SK-N-SH (cell line): ENCODE data around the gene PCK1. TPM values are rescaled to one million over a fixed set of nuclear protein-coding genes. Genes with fewer than 3 reads are reported as not detected.

Source experiments
- CTCF ChIA-PET: fragments of 300-600, 350-600 bp; formaldehyde crosslinking; extraction: SDS; loops from one replicate; lab custom pipeline; 2021; lab: Yijun Ruan, JAX
- POLR2A ChIA-PET: fragments of 350-600 bp; sonication (Branson Sonifier 250); formaldehyde crosslinking; extraction: SDS; loops from one replicate; lab custom pipeline; 2020; ENCODE audit warnings: antibody characterized with exemption, inconsistent platforms; lab: Yijun Ruan, JAX
- DNase-seq: peaks from one replicate; pipeline ENCODE4 v3.0.0; 2012
- H2AFZ ChIP-seq: fragments of 200-600 bp; sonication (generic); 2 replicates; pipeline ENCODE4 v1.8.1; 2016; ENCODE audit warnings: antibody characterized with exemption, mild to moderate bottlenecking, low read depth
- H3F3A ChIP-seq: fragments of 200-600 bp; sonication (generic); replicated peaks from 2 replicates; pipeline ENCODE3; 2016; ENCODE audit warnings: antibody characterized with exemption, mild to moderate bottlenecking; ENCODE audit not compliant: insufficient read depth
- H3K27ac ChIP-seq, 2 experiments: fragments of 200-500 bp in 1 of 2; fragments of 200-600 bp in 1 of 2; sonication (Bioruptor generic) in 1 of 2; sonication (generic), shearing (Covaris generic) in 1 of 2; 2 replicates each; pipeline versions ENCODE4 v1.5.1 to v1.6.1; 2014 to 2016; ENCODE audit warnings: low read depth in 2 of 2, inconsistent platforms in 1 of 2, low read length in 1 of 2, mild to moderate bottlenecking in 1 of 2, mixed read lengths in 1 of 2
- H3K27me3 ChIP-seq: fragments of 200-600 bp; sonication (generic), shearing (Covaris generic); 2 replicates; pipeline ENCODE4 v1.6.1; 2016; ENCODE audit warnings: mixed run types; ENCODE audit not compliant: insufficient read depth
- H3K36me3 ChIP-seq, 2 experiments: fragments of 200-500 bp in 1 of 2; fragments of 200-600 bp in 1 of 2; sonication (Bioruptor generic) in 1 of 2; sonication (generic) in 1 of 2; replicated peaks in 1 of 2; 2 replicates each; pipeline versions ENCODE3 to v1.5.1; 2014 to 2016; ENCODE audit warnings: low read length in 1 of 2, mild to moderate bottlenecking in 1 of 2; ENCODE audit not compliant: insufficient read depth in 2 of 2, control insufficient read depth in 1 of 2
- H3K4me1 ChIP-seq, 2 experiments: fragments of 200-500 bp in 1 of 2; fragments of 200-600 bp in 1 of 2; sonication (Bioruptor generic) in 1 of 2; sonication (generic), shearing (Covaris generic) in 1 of 2; 2 replicates each; pipeline versions ENCODE4 v1.5.1 to v1.6.1; 2014 to 2016; ENCODE audit warnings: low read depth in 1 of 2, low read length in 1 of 2, mixed run types in 1 of 2; ENCODE audit not compliant: insufficient read depth in 2 of 2, control insufficient read depth in 1 of 2
- H3K4me2 ChIP-seq: fragments of 200-600 bp; sonication (generic), shearing (Covaris generic); 2 replicates; pipeline ENCODE4 v1.6.1; 2017; ENCODE audit warnings: mixed run types
- H3K4me3 ChIP-seq, 2 experiments: fragments of 200-500 bp in 1 of 2; fragments of 200-600 bp in 1 of 2; sonication (Bioruptor generic) in 1 of 2; sonication (generic), shearing (Covaris generic) in 1 of 2; 2 replicates each; pipeline versions ENCODE4 v1.5.1 to v1.8.1; 2014 to 2016; ENCODE audit warnings: low read depth in 2 of 2, inconsistent platforms in 1 of 2, low read length in 1 of 2, mild to moderate bottlenecking in 1 of 2, mixed read lengths in 1 of 2, moderate library complexity in 1 of 2
- H3K79me2 ChIP-seq: fragments of 200-600 bp; sonication (generic); 2 replicates; pipeline ENCODE4 v1.8.1; 2017; ENCODE audit warnings: mild to moderate bottlenecking; ENCODE audit not compliant: insufficient read depth
- H3K9ac ChIP-seq: fragments of 200-600 bp; sonication (generic); 2 replicates; pipeline ENCODE4 v1.6.1; 2017; ENCODE audit warnings: mixed run types
- H3K9me2 ChIP-seq: fragments of 200-600 bp; sonication (generic); 2 replicates; pipeline ENCODE4 v1.6.1; 2017; ENCODE audit warnings: mixed run types
- H3K9me3 ChIP-seq: fragments of 200-600 bp; sonication (generic); 2 replicates; pipeline ENCODE4 v1.6.1; 2017; ENCODE audit warnings: mixed run types, mild to moderate bottlenecking, moderate library complexity
- H4K20me1 ChIP-seq: fragments of 200-600 bp; sonication (generic); 2 replicates; pipeline ENCODE4 v1.6.1; 2017; ENCODE audit warnings: mild to moderate bottlenecking, mixed run types; ENCODE audit not compliant: insufficient read depth
- EP300 ChIP-seq, 2 experiments: IDR thresholded peaks; 2 replicates each; pipeline versions ENCODE4 v1.4.0 to v1.6.1; 2012; ENCODE audit warnings: borderline replicate concordance in 1 of 2, low read depth in 1 of 2, low read length in 1 of 2
- FOSL2 ChIP-seq: IDR thresholded peaks from 2 replicates; pipeline ENCODE4 v1.4.0; 2012; ENCODE audit warnings: low read depth, mild to moderate bottlenecking, moderate library complexity, borderline replicate concordance
- GABPA ChIP-seq: IDR thresholded peaks from 2 replicates; pipeline ENCODE4 v1.4.0; 2012; ENCODE audit warnings: low read depth, mild to moderate bottlenecking
- IRF3 ChIP-seq: fragments of 150-350 bp; IDR thresholded peaks from 2 replicates; pipeline ENCODE4 v1.6.1; 2016; ENCODE audit warnings: mild to moderate bottlenecking, low read depth, low read length
- NFIC ChIP-seq: IDR thresholded peaks from 2 replicates; pipeline ENCODE4 v1.4.0; 2012; ENCODE audit warnings: borderline replicate concordance
- NRF1 ChIP-seq: IDR thresholded peaks from 2 replicates; pipeline ENCODE4 v1.6.1; 2012; ENCODE audit warnings: low read depth, mild to moderate bottlenecking, low read length
- RCOR1 ChIP-seq: fragments of 150-350 bp; IDR thresholded peaks from 2 replicates; pipeline ENCODE4 v1.6.1; 2017; ENCODE audit warnings: antibody characterized with exemption, low read length
- RFX5 ChIP-seq: IDR thresholded peaks from 2 replicates; pipeline ENCODE4 v1.6.1; 2012; ENCODE audit warnings: mild to moderate bottlenecking, improper control_type of control experiment, low read length
- SIN3A ChIP-seq: IDR thresholded peaks from 2 replicates; pipeline ENCODE4 v1.6.1; 2012; ENCODE audit warnings: low read depth, mild to moderate bottlenecking, low read length, moderate library complexity, borderline replicate concordance
- SMC3 ChIP-seq: IDR thresholded peaks from 2 replicates; pipeline ENCODE4 v1.6.1; 2012; ENCODE audit warnings: low read depth, low read length, improper control_type of control experiment
- USF2 ChIP-seq: fragments of 150-350 bp; IDR thresholded peaks from 2 replicates; pipeline ENCODE4 v1.6.1; 2017; ENCODE audit warnings: antibody characterized with exemption, low read length, low read depth, borderline replicate concordance
- YY1 ChIP-seq: IDR thresholded peaks from 2 replicates; pipeline ENCODE4 v1.4.0; 2012; ENCODE audit warnings: low read depth, mild to moderate bottlenecking
- ZBTB33 ChIP-seq: IDR thresholded peaks from 2 replicates; pipeline ENCODE4 v1.4.0; 2012; ENCODE audit warnings: low read depth, borderline replicate concordance
- WGBS: methylation state at CpG from one replicate; pipeline ENCODE4 v1.1.6; 2017; ENCODE audit warnings: low lambda C conversion rate; 5-methylcytosine and 5-hydroxymethylcytosine counted together
- polyA plus RNA-seq, 3 experiments: library from polyadenylated mRNA; depleted of rRNA; stranded (reverse); fragments of >200 nt; gene quantifications; 2 replicates each; pipeline ENCODE4 v1.2.3, GENCODE V29; 2012
- TF ChIP-seq, protein P1 (sequence below): IDR thresholded peaks from 2 replicates; pipeline ENCODE4 v1.4.0; 2012; ENCODE audit warnings: low read depth, borderline replicate concordance
- TF ChIP-seq, protein P2 (sequence below): IDR thresholded peaks from 2 replicates; pipeline ENCODE4; 2012

The PCK1 gene
- polyA plus RNA-seq, 1 of the 3 experiments (the other 2 are of a cell fraction): not detected

DNA sequence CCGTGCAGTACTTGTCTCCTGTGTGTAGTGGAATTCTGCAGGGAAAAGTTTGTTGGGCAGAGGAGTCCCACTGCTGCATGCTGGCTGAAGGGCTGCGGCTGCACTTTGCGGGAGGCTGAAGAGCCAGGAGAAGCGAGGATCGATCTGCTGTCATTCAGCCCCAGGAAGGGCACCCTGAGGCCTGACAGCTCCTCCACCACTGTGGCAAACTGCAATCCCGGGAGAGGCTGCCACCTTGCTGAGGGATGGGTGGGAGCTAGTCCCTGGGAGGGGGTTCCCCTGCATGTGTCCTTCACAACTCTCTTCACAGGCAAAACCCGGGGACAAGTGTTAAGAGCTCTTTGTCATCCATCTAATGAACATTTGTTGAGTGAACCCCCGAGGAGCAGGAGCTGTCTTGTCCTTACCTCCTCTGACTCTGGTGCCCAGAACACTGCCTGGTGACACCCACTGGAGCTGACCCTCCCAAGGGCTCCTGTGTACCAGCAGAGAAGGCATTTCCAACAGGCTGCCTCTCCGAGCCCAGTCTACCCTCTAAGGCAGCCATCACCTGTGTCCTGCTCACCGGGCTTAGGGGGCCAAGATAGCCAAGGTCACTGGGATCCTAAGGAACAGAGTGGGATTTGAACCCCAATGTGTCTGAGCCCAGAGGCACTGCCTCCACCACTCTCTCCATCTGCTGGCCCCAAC, 17.7 kb downstream of the PCK1 start:
- WGBS: 41% methylated on average over 9 of the region's 10 CpGs
- no peaks in the 10 kb centered on the region for H3K79me2 ChIP-seq
- H4K20me1 ChIP-seq: no peaks in the 10 kb centered on the region
- H3K27ac ChIP-seq: no peak overlapping the region
- no peaks in the 10 kb centered on the region for H3K36me3 ChIP-seq
- peaks cover 7% of the 10 kb centered on the region; the same call in 1 of the 2 replicates for H3K27me3 ChIP-seq
- H2AFZ ChIP-seq: no peak overlapping the region
- H3K4me1 ChIP-seq: no peaks in the 10 kb centered on the region; a peak in 1 of 4 replicates
- no peaks in the 10 kb centered on the region for H3K9me2 ChIP-seq
- TF ChIP-seq EP300 (IDR thresholded peaks at IDR 0.05; ENCODE audit: borderline replicate concordance in 1 of 2, low read depth in 1 of 2, low read length in 1 of 2) (no peak), ZBTB33 (no peak), RCOR1 (no peak), FOSL2 (no peak), IRF3 (no peak)
- H3K9ac ChIP-seq: no peak overlapping the region
- DNase-seq: no peak
- H3F3A ChIP-seq: no peaks in the 10 kb centered on the region
- no peak overlapping the region for H3K4me2 ChIP-seq
- H3K4me3 ChIP-seq: no peak overlapping the region
- no peaks in the 10 kb centered on the region for H3K9me3 ChIP-seq
- POLR2A ChIA-PET: no interaction called here
- CTCF ChIA-PET: interaction anchor here (1.3 to 21.1 kb wide), 3 partner anchors 18 to 80 kb away, joined by 3 to 403 read pairs (median 6); no protein-coding TSS in a partner anchor

- CTCF ChIA-PET: interaction anchor here (1.5 to 21.1 kb wide), 3 partner anchors 15 to 66 kb away, joined by 3 to 403 read pairs (median 10); no protein-coding TSS in a partner anchor
- WGBS: 50% methylated on average over 10 of the region's 11 CpGs
- TF ChIP-seq IRF3: no peak
- TF ChIP-seq RFX5: no peak
- TF ChIP-seq SIN3A: no peak
- TF ChIP-seq, protein P1, sequence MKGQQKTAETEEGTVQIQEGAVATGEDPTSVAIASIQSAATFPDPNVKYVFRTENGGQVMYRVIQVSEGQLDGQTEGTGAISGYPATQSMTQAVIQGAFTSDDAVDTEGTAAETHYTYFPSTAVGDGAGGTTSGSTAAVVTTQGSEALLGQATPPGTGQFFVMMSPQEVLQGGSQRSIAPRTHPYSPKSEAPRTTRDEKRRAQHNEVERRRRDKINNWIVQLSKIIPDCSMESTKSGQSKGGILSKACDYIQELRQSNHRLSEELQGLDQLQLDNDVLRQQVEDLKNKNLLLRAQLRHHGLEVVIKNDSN: no peak
- TF ChIP-seq, protein P2, sequence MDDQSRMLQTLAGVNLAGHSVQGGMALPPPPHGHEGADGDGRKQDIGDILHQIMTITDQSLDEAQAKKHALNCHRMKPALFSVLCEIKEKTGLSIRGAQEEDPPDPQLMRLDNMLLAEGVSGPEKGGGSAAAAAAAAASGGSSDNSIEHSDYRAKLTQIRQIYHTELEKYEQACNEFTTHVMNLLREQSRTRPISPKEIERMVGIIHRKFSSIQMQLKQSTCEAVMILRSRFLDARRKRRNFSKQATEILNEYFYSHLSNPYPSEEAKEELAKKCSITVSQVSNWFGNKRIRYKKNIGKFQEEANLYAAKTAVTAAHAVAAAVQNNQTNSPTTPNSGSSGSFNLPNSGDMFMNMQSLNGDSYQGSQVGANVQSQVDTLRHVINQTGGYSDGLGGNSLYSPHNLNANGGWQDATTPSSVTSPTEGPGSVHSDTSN: no peak
- TF ChIP-seq GABPA: no peak
- TF ChIP-seq USF2: no peak
- no peak for TF ChIP-seq NRF1
- no peak for TF ChIP-seq NFIC
- TF ChIP-seq ZBTB33: no peak
- no peak for TF ChIP-seq SMC3
- no peak for TF ChIP-seq YY1
- TF ChIP-seq FOSL2: no peak
Measured at GRCh38 chr20:57579331-57579897, 18.5 kb downstream of the PCK1 start.

More at GRCh38 chr20:57579331-57579897, 18.5 kb downstream of the PCK1 start:
- Histone ChIP-seq H4K20me1 (no peaks in the 10 kb centered on the region), H2AFZ (no peak overlapping the region), H3F3A (no peaks in the 10 kb centered on the region), H3K9me2 (no peaks in the 10 kb centered on the region), H3K4me2 (no peak overlapping the region), H3K4me1 (no peaks in the 10 kb centered on the region; a peak in 1 of 4 replicates), H3K79me2 (no peaks in the 10 kb centered on the region), H3K4me3 (no peak overlapping the region), H3K27ac (no peak overlapping the region), H3K9ac (no peak overlapping the region), H3K36me3 (no peaks in the 10 kb centered on the region), H3K27me3 (peaks cover 7% of the 10 kb centered on the region; the same call in 1 of the 2 replicates), H3K9me3 (no peaks in the 10 kb centered on the region)
- DNase-seq: no peak
- POLR2A ChIA-PET: no interaction called here
